T follicular helper cell (primary cell): ENCODE results near the gene CD164.
"Not testable (repeated sequence)": the region's sequence is repeated elsewhere in the genome, so short reads cannot be mapped to it uniquely, and the experiment has no call there.

Experiments
- DNase-seq: peaks from one replicate; pipeline ENCODE4 v3.0.0-alpha.2; 2020; ENCODE audit warnings: low read depth

Gene CD164

DNA sequence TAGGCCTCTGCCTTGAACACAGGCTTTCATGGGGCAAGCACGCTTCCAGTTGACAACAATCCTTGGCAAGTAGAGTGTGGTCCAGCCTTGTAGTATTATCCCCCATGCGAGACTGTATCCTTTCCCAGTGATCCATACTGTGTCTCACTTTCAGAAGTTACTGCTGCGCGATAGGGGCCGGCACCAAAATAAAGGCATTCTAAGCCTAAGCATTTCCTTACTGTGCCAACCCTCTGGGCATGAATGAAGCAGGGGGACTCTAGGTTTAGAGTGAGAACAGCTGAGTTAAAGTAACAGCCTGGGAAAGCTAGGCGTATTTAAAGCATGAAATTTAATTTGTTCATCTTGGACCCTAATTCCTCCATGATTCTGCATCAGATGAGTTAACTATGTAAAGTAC lies 39.4 kb downstream of the CD164 start:
- DNase-seq: no peak

DNA sequence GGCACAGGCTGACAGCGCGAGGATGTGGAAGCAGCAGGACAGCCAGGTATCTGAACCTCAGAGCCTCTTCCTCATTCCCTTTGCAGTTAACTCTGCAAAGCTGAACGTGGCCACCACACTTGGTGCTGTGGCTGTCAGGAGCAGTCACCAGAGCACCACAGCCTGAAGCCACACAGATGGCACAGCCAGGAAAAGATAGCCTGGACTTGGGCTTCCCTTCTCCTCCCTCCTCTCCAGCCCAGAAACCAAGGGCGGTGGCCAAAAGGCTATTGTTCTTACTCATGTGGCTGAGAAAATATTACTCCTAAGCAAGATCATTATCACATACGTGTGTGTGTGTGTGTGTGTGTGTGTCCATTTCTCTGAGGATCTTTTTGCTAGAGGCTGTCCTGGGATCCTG lies 39.8 kb downstream of the CD164 start:
- no peak for DNase-seq

GRCh38 chr6:109340811-109341210 lies 41.5 kb downstream of the CD164 start:
- no peak for DNase-seq

DNA sequence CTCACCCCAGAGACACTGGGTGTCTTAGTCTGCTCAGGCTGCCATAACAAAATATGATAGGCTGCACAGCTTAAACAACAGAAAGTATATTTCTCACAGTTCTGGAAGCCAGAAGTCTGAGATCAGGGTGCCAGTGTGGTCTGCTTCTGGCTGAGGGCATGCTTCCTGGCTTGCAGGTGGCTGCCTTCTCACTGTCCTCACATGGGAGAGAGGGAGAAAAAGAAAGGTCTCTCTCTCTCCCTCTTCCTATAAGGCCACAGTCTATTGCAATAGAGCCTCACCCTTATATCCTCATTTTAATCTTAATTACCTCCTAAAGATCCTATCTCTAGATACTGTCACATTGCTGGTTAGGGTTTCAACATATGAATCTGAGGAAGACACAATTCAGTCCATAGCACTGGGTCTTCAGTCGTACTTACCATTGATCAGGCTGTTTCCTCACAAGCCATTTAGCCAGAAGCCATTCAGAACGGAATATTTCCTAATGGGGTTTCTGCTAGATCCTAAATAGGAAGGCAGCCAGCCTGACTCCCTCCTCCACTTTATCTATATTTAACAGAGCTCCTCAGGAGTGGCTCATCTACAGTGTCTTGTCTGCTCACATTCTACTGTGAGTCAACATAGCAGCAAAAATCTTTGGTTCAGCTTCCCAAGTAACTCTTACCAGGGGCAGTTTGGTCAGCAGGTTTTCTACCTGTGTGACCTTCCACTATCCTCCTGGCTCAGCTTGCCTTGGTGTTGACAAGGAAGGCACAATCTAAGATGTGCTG lies 42.2 kb downstream of the CD164 start:
- DNase-seq: no peak

DNA sequence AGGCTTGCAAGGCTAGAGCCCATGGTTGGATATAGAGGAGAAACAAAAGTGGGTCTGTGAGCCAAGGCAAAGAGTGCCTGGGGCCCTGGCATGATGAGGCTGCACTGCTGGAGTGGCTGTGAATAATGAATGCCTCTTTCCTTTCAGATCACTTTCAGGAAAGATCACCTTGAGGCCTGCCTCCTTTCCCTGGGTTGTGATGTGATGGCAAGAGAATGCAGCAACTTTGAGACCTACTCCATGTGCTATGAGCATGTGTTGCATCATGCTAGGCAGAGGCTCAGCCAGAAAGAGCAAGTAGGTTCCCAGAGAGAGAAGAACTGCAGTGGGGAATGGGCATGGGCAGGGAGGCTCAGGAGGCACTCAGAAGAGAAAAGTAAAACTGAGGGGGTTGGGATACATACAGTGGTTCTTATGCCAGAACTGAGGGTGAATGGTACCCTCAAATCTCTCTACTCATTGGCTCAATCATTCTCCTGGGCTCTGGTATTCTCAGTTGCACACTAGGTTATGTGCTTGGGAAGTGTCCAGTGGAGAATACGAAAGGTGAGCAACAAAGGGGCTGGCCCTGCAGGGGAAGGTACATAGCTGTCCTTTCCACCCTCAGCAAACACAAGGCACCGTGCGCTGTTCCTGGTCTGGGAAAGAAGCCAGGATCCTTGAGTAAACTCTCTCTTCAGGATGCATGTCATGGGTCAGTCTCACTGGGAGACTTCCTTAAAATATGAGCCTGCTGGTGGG lies 45.9 kb downstream of the CD164 start:
- DNase-seq: no peak

DNA sequence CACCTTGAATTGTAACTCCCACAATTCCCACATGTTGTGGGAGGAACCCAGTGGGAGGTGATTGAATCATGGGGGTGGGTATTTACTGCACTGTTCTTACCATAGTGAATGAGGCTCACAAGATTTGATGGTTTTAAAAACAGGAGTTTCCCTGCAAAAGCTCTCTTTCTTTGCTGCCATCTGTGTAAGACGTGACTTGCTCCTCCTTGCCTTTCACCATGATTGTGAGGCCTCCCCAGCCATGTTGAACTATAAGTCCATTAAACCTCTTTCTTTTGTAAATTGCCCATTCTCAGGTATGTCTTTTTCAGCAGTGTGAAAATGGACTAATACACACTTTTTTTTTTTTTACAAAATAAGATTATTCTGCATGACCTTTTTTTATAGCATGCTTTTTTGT lies 48.4 kb downstream of the CD164 start:
- DNase-seq: not testable (repeated sequence)

DNA sequence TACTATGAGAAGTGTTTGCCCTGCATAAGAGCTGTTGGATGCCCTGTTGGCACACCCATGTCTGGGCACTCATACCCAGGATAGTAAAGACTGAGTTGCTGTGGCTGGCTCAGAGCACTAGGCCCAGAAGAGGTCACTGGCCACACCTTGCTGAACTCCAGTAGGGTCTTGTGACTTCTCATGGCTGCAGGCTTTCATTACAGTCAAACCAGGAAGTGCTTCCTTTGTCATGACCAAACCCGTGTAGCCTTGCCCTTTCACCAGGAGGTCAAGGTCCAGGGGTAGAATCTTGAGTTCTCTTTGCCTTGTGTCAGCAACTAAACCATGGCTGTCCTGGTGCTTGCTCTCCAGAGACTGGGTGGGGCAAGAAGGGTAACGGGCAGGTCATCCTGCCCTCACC lies 49.5 kb downstream of the CD164 start:
- no peak for DNase-seq

DNA sequence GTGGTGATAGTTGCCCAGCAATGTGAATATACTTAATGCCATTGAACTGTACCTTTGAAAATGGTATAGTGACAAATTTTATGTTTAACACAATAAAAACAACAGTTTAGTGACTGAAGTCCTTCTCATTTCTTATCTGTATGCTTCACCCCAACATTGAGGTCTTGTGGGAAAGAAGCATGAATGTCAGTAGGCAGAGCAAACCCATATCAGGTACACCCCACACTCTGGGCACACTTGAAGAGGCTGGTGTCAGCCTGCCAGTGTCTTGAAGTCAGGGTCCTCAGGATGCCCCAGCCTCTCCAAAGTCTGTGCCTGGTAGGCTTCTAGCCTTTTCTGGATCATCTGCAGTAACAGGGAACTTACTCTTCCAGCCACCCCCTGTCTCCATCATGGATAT lies 51.2 kb downstream of the CD164 start:
- no peak for DNase-seq

DNA sequence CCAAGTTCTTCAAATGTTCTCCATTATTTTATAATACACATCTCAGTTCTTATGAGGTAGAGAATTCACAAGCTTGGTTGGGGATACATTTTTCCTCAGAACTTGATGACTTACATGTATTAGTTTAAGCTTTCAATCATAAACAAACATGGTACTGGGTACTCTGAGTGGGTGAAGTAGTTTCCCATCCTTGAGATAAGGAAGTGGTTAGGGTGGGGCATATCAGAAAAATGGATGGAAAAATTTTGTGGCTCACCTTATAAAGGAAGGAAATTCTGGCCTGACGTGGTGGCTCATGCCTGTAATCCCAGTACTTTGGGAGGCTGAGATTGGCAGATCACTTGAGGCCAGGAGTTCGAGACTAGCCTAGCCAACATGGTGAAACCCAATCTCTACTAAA lies 52.0 kb downstream of the CD164 start:
- DNase-seq: no peak

- DNase-seq: no peak
Observed at GRCh38 chr6:109328629-109329028, 53.6 kb downstream of the CD164 start.

DNA sequence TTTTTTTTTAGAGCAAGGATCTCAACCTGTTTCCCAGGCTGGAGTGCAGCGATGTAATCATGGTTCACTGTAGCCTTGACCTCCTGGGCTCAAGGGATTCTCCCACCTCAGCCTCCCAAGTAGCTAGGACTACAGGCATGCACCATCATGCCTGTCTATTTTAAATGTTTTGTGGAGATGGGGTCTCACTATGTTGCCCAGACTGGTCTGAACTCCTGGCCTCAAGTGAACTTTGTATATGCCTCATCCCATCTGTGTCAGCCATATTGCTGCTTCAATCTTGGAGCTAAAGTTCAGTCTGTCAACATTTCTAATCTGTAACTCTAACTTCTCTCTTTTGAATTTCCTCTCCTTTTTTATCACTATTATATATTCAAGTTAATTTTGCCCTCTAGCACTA lies 54.3 kb downstream of the CD164 start:
- no peak for DNase-seq

DNA sequence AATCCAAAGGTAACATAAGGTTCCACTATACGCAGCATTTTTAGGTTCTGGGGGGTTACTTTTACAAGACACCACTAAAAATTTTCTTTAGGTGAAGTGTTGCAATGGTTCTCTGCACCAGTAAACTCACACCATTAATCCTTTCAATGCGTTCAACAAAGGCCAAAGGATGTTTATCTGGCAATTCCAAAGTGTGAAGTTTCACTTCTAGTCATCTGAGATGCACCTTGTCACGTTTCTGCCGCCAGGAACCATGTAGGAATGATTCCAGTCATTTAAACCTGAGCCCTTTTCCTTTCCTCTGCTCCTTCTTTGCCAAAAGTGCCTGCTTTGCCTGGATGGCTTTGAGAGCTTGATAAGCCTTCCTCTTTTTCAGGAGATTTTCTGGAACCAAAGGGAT lies 54.8 kb downstream of the CD164 start:
- DNase-seq: no peak

- no peak for DNase-seq
Observed at GRCh38 chr6:109326351-109326750, 55.9 kb downstream of the CD164 start.

DNA sequence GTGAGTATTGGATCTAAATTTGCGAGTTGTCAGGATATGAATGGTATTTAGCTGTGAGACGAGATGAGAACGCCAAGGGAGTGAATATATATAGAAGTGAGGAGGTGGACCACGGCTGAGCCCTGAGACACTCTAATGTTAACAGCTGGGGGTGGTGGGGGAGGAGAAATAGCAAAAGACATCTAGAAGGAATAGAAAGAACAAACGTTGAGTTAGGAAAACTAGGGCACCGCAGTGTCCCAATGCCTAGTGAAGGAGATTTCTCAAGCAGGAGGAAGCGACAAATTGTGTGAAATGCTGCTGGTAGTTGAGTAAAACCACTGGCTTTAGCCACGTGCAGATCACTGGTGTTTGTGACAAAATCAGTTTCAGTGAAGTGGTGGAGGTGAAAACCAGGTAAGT lies 56.9 kb downstream of the CD164 start:
- no peak for DNase-seq

GRCh38 chr6:109323241-109323640 lies 59.0 kb downstream of the CD164 start:
- DNase-seq: no peak

GRCh38 chr6:109322825-109323224 lies 59.4 kb downstream of the CD164 start:
- no peak for DNase-seq

DNA sequence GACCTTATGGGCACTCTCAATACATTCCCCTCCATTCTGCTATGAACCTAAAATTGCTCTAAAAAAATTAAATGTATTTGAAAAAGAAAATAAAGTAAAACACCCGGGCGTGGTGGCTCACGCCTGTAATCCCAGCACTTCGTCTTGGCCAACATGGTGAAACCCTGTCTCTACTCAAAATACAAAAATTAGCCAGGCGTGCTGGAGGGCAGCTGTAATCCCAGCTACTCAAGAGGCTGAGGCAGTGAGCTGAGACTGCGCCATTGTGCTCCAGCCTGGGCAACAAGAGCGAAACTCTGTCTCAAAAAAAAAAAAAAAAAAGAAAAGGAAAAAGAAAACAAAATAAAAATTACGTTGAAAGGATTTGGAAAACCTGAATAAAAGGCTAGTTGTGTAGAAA lies 60.5 kb downstream of the CD164 start:
- no peak for DNase-seq

DNA sequence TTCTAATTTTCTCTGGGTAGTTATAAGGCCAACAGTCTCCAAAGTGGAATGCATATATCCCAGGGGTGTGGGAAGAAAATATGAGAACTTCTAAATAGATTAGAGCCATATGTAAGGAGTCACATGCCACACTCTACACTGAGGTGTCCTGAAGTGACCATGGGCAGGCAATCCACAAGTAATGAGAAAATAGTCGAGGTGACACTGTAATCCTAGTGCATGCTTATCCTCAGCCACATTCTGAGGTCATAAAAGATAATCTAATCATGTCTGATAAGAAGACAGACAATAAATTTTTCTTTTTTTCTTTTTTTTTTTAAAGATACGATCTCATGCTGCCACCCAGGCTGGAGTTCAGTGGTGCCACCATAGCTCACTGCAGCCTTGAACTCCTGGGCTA lies 62.2 kb downstream of the CD164 start:
- DNase-seq: no peak

GRCh38 chr6:109318328-109318876 lies 63.9 kb downstream of the CD164 start:
- no peak for DNase-seq

DNA sequence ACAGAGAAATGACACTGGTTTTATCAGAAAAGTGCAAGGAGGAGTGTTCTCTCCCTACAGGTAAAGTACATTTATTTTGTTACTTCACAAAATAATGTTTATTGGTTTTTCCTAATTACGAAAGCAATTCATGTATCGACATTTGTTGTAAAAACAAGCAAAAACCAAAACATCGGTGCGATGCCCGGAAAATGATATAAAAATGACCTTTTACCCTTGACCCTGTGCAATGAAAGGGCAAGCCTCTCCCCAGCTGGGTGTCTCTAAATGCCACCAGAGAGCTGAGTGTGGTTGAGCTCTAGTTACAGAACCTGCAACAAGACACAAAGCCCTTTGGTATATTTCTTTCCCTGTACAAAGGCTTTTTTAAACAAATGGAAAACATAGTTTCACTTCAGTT lies 65.4 kb downstream of the CD164 start:
- no peak for DNase-seq
